HepG2 (cell line): ENCODE measurements around the gene RAB1B. TPM values are rescaled to one million over a fixed set of nuclear protein-coding genes. Genes with fewer than 3 reads are reported as not detected.

ENCODE experiments used
- ARID4A ChIP-seq: sonication (generic); formaldehyde crosslinking; IDR thresholded peaks from 2 replicates; pipeline ENCODE4 v1.5.0; 2020; ENCODE audit warnings: mild to moderate bottlenecking, missing genetic modification reagents, borderline replicate concordance
- IRX3 ChIP-seq: sonication (generic); formaldehyde crosslinking; IDR thresholded peaks from 2 replicates; pipeline ENCODE4 v1.8.1; 2023; ENCODE audit warnings: mild to moderate bottlenecking, low read depth, missing genetic modification reagents, borderline replicate concordance
- KIAA2018 ChIP-seq: sonication (generic); formaldehyde crosslinking; IDR thresholded peaks from 2 replicates; pipeline ENCODE4 v1.5.0; 2020; ENCODE audit warnings: mild to moderate bottlenecking, missing genetic modification reagents, borderline replicate concordance
- MED8 ChIP-seq: sonication (generic); formaldehyde crosslinking; IDR thresholded peaks from 2 replicates; pipeline ENCODE4 v1.8.1; 2023; ENCODE audit warnings: mild to moderate bottlenecking, missing genetic modification reagents; ENCODE audit not compliant: insufficient replicate concordance
- SMYD3 ChIP-seq: sonication (generic); formaldehyde crosslinking; IDR thresholded peaks from 2 replicates; pipeline ENCODE4 v1.8.1; 2023; ENCODE audit warnings: mild to moderate bottlenecking, missing genetic modification reagents
- SPEN ChIP-seq: sonication (generic); formaldehyde crosslinking; IDR thresholded peaks from 2 replicates; pipeline ENCODE4 v1.5.1; 2020; ENCODE audit warnings: low read depth, mild to moderate bottlenecking, missing genetic modification reagents
- SRSF9 ChIP-seq: fragments of 200-400 bp; formaldehyde crosslinking; IDR thresholded peaks from 2 replicates; pipeline ENCODE4 v1.6.1; 2018; ENCODE audit warnings: borderline replicate concordance, mild to moderate bottlenecking, low read depth, low read length; ENCODE audit not compliant: insufficient read depth, poor library complexity, severe bottlenecking
- STAT6 ChIP-seq: sonication (generic); formaldehyde crosslinking; IDR thresholded peaks from 2 replicates; pipeline ENCODE4 v1.4.0; 2020; ENCODE audit warnings: missing genetic modification reagents, mild to moderate bottlenecking, borderline replicate concordance
- ZKSCAN5 ChIP-seq: sonication (generic); formaldehyde crosslinking; IDR thresholded peaks from 2 replicates; pipeline ENCODE4 v1.5.1; 2020; ENCODE audit warnings: mild to moderate bottlenecking, missing genetic modification reagents
- ZNF205 ChIP-seq: IDR thresholded peaks from 2 replicates; pipeline ENCODE4 v1.6.1; 2018; ENCODE audit warnings: missing biosample characterization, missing genetic modification reagents
- ZNF468 ChIP-seq: sonication (generic); formaldehyde crosslinking; IDR thresholded peaks from 2 replicates; pipeline ENCODE4 v1.8.0; 2022; ENCODE audit warnings: mild to moderate bottlenecking, moderate library complexity, missing genetic modification reagents
- ZNF839 ChIP-seq: sonication (generic); formaldehyde crosslinking; IDR thresholded peaks from 2 replicates; pipeline ENCODE4 v1.4.0; 2020; ENCODE audit warnings: missing genetic modification reagents, mild to moderate bottlenecking, borderline replicate concordance
- polyA plus RNA-seq, 8 experiments: library from polyadenylated mRNA; depleted of rRNA in 3 of 8; stranded (reverse) in 7 of 8; unstranded in 1 of 8; fragments of >200 nt; fragmentation: Illumina TruSeq in 4 of 8; extraction: Trizol in 4 of 8; gene quantifications; 2 replicates each; pipeline versions ENCODE4 v1.2.1 to v1.2.3, GENCODE V29; 2011 to 2016; ENCODE audit warnings: low read depth in 4 of 8, missing spikeins in 1 of 8, mixed read lengths in 1 of 8; ENCODE audit not compliant: insufficient read depth in 1 of 8
- total RNA-seq, 5 experiments: library from RNA; depleted of rRNA; stranded (reverse); fragments of >200 nt; fragmentation: Illumina TruSeq; extraction: Trizol; gene quantifications; 2 replicates each; pipeline ENCODE4 v1.2.3, GENCODE V29; 2016; ENCODE audit warnings: low read depth in 1 of 5

RAB1B gene
- total and polyA plus RNA-seq, 2 of the 13 experiments (the other 11 are each of a cell fraction or from before 2014, with no cell fraction given): 77.9 to 87.9 TPM

GRCh38 chr11:66313321-66314185 lies 45.1 kb downstream of the RAB1B start (continued):
- TF ChIP-seq KIAA2018 (CRISPR knock-in tag) (no peak), ZNF468 (CRISPR knock-in tag) (no peak), ARID4A (CRISPR knock-in tag) (peak; percentile 45; the same call in 1 of the 2 replicates), IRX3 (CRISPR knock-in tag) (no peak), STAT6 (no peak), ZNF839 (CRISPR knock-in tag) (no peak), SMYD3 (CRISPR knock-in tag) (no peak), SPEN (peak; percentile 76; the same call in 1 of the 2 replicates), MED8 (no peak), ZKSCAN5 (CRISPR knock-in tag) (no peak), ZNF205 (CRISPR knock-in tag) (no peak), SRSF9 (no peak)
